SKM-1 (cell line): ENCODE data around the gene FILIP1.

ENCODE experiments used
- DNase-seq: peaks from one replicate; lab custom pipeline; 2025; ENCODE audit not compliant: unreplicated experiment; lab: John Stamatoyannopoulos, UW

The FILIP1 gene

DNA sequence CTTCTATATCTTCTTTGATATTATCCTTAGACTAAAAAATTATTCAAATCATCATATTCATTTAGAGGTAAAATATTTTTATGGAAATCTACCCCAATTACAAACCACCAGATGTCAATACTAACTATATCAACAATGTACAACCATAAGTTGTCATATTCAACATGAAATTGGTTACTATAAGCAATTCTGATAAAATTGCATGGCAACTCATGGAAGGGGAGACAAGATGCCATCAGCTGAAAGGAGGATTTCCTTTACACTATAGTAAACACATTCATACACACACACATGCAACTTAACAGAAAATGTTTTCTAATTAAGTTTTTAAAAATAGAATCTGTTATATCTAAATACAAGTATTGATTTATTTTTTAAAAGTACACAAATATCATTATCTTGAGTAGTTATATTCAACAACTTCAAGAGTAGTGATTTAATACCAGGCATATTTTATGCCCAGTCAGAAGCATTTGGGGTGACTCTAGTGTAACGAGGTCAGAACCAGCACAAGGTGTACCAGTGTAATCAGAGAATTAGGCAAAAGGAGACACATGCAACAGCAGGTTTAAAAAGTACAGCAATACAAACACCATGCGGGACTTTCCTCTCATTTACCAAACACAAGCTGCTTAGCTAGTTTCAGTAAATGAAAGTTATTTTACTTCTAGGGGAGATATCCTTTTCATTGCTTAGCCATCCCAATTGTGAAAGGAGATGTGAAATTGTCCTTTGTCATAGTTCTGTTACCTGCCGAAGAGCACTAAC, 1.0 kb downstream of the FILIP1 start:
- DNase-seq = no peak

DNA sequence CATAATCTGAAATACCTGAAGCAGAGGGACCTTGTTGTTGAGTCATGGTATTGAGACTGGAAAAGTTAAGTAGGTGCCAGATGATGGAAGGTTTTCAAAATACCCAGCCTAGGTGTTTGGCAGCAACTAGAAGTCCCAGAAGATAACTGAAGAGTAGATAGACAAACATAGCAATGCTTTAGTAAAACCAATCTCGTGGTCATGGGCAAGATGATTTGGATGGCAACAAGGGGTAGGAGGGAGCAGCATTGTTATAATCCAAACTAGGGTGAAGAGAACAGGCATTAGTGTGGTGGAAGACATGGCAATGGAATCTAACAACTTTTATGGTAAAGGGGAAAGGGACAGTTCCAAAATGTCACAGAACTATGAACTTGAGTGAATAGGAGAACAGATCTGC, 2.3 kb downstream of the FILIP1 start:
- DNase-seq = no peak

DNA sequence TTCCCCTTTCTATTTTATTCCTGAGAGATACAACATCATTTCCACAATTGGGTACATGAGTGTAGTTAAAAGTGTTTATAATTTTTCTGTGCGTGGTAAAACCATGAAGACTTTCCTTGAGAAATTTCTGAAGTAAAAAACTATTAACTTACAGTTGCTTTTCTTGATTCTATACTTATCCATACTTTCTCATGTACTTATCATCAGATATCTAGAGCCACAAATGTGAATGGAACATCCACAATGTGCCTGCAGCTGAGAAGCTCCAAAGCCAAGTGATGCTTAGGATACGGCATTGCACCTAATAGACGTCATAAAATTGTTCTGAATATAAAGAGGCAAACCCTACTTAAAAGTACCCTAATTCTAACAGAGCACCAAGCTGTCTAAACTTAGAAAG, 2.9 kb downstream of the FILIP1 start:
- no peak for DNase-seq

DNA sequence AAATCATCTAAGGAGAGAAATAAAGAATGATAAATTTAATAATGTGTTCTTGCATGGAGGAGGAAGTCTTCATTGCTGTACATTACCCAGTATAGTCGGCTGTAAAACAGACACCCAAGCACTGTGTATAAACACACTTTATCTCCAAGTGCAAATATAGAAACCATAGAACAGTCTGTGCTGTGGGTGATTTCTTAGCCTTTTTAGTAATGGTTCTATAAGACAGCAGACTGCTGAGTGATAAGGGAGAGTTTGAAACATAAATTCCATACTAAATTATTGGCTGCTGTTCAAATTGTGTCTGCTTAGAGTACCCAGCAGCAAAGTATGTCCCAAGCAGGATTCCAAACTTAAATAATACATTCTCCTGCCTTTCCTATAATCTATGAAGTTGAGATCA, 4.6 kb downstream of the FILIP1 start:
- DNase-seq = no peak

DNA sequence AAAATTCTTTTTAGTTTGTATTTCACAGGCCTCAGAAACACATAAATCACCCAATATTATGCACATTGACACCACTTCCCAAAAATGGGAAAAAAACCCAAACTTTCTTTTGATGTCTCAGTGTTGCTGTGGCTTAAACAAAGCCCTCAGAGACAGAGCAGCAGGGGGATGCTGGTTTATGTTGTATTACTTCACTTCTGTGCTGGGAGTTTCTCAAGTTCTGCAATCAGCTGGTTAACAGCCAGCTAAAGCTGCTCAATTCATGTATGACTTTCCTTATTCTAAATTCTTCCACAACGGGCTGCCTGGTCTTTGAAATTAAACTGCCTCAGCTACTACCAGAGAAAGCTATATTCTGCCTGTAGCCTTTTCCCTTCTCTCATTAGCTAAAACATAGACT, 5.6 kb downstream of the FILIP1 start:
- no peak for DNase-seq

DNA sequence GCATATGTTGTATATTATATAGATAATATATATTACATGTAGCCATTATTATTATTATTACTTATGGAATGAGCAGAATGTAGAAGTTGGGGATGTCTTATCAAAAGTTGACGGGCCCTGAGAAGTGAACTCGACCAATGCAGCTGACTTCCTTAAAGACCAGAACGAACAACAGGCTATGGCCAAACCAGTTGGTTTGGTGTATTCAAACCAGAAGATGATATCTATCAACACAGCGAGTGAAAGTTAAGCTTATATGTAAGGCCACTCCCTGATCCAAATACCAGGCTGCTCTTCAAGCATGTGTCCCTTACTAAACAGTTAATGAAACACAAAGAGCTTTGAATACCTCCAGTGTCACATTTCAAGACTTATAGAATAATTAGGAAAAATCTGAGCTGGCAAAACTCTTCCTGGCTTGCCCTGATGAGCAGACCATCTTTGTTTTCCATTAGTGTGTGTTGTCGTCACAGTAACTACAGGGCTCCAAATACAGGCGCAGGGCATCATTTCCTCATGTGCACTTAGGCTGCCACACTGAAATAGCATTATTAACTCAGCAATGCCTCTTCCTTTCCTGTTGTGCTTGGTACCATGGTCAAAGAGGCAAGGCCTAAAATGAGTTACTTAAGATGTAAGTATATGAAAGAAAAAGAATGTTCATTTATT, 6.6 kb downstream of the FILIP1 start:
- DNase-seq = no peak

DNA sequence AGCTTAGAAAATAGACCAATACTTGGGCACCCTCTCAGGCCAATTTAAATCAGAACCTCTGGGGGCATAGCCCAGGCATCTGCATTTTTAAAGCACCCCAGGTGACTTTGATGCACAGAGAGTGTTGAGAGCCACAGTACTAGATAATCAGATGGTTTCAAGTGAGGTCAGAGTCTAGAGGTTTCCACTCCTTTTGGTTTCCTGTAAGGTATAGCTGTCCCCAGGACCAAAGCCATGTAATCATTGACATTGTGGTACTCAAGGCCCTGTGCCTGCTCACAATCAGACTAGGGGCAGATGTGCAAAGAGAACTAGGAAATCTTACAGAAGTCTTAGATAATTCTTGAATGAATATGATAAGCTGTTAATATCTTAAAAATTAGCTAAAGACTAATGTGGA, 9.1 kb downstream of the FILIP1 start:
- no peak for DNase-seq

DNA sequence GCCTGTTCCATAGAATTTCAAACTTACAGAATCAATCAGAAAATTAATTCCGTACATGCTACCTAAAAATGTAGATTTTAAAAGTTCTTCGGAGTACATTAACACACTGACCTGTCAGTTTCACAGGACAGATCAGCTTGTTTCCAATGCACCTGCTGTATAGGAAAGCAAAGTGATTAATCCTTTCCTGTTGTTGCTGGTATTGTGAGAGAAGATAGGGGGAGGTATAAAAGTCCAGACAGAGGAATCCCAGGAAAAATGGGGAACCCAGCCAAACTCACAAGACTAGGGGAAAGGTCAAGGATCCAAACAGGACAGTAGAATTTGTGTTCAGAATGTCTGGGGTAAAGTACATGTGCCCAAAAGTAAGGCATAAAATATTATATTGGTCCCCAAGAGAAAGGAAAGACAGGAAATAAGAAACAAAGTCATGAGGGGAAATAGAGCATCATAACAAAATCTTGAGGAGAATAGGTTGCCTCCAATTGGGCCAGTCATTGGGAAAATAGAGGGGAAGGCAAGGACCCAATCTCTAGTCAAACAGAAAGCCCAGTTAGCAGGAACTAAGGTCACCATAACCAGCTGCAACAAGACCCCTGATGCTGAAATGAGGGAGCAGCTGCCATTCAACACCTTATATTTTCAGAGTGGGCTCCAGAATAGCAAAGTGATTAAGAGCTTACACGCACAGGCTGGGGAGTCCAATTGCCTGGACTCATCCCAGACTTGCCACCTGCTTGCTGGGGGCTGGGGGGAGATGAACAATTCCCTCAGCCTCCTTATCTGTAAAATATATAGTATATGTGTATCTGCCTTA, 10.3 kb downstream of the FILIP1 start:
- DNase-seq = no peak

DNA sequence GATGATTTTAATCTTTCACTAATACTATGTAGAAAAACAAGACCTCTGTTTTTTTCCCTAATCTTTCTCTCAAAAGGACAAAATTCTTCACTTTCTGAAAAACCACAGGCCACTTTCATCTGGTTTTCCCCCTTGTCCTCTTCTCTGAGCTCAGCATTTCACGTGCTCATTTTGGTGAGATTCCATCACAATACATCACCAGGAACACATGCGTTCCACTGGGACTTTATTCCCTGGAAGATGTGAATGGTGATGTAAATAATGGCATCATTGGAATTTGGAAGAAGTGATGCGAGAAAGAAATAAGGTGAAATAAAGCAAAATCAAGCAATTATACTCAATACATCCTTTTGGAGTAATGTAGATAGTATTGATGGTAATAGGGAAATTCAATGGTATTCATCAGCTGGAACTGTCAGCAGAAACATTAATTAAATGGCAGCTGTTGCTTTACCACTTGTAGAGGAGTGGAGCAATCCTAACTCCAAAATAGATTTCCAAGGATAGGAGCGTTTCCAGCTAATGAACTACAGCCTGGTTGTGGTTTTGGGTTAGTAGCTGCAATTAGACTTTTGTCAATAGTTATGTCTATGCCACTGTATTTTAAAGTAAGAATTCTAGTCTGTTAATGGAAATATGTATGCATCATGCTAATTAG, 11.5 kb downstream of the FILIP1 start:
- DNase-seq = no peak

DNA sequence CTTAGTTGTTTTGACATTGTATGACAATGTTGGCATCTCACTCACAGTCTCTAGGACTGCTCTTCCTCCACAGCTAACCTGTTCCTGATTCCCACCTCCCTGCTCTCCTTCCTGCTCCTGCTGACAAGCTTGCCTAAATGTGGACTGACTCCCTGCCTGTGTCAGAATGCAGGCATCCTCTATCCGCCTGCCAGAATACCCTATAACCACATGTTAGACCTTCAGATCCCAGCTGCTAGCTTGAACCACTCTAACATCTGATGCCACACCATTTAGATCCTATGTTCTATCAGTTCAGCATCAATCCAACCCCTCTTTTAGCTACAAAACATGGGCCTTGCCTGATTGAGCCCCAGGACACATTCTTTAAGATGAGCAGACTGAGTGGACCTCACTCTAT, 12.2 kb downstream of the FILIP1 start:
- no peak for DNase-seq

DNA sequence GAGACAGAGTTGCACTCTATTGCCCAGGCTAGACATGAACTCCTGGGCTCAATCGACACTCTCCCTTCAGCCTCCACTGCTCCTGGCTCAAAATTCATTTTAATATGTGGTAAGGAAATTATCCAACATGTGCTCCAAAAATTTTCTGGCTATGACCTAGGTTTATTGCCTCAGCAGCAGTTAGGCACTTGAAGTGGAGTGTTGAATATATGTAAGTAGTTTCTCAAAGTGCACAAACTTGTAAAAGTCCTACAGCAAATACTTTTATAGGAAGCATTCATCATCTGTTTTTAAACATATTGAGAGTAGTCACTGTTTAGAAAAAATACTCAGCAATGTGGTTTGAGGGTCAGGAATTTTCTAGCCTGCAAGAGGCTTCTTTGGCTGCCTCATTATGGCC, 13.2 kb downstream of the FILIP1 start:
- DNase-seq = no peak

DNA sequence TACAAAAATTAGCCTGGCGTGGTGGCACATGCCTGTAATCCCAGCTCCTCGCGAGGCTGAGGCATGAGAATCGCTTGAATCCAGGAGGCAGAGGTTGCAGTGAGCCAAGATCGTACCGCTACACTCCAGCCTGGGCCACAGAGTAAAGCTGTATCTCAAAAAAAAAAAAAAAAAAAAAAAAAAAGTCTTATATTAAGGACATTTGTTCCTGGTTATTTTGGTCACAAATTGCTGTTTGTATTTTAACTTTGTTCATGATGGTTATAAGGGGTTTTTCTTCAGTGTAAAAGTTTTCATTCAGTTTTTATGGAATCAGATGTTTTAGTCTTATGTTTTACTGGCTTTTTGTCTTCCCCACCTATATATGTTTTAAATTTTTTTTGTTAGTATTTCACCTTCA, 13.9 kb downstream of the FILIP1 start:
- DNase-seq = no peak

DNA sequence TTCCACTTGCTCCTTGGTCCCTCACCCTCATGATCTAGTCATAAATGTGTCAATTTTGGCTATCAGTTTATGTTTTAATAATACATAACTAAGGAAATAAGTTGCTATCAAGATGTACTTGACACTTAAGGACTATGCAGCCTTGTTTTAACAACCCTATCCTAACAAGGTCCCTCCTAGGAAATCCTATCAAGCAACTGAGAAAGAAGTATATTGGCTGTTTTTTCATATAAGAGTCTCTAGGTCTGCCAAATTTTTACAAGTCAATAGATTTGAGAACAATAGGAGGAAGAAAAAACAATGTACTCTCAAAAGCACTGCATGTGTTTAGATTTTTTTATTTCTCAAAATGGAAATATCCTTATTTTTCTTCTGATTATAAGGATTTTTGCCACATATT, 14.7 kb downstream of the FILIP1 start:
- no peak for DNase-seq

DNA sequence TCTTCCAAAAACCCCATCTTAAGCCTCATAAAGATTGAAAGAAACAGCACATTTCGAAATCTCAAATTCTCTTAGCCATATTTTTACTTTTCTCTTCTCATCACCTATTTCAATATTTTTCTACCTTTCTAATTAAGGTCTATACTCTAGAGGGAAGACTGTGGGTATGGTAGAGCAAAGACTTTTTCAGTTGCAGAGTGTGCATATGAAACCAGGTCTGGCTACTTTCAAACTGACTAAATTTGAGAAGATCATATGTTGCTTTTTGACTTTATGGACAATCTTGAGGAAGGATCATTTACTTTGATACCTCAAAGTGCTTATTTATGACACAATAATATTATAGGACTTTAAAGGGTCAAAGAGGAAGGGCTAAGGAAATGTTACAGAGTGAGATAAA, 20.7 kb downstream of the FILIP1 start:
- no peak for DNase-seq

DNA sequence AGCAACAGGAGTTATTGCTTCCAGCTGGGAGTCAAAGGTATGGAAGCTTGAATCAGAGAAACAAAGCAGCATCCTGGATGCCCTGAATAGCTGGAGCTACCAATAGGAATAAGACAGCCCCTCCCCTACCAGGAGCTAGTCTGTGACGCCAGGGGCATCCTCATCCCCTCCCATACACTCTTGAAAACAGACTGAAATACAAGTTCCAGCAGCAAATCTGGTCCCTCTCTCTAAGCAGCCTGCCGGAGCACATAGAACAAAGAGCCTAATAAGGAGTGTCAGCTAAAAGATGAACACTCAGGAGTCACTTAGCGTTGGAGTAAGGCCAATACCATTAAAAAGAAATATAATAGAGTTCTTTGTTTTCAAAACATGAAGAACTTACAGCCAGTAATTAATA, 25.6 kb downstream of the FILIP1 start:
- no peak for DNase-seq

DNA sequence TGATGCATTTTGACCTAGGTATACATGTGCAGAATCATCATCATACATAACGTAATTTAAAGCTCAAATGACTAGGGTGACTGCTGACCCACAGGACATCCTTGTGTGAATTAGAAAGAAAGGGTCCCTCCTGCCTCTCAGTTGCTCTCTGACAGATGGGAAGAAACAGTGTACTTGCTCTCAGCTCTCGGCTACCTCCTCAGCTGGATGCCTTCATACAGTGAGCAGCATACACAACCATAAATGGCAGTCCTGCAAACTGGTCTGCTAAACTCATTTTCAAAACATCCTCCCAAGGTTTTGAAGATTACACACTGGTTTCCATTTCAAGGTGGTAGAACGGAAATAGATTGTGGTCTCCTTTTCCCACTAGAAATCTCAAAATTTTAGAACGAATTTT, 26.3 kb downstream of the FILIP1 start:
- no peak for DNase-seq

DNA sequence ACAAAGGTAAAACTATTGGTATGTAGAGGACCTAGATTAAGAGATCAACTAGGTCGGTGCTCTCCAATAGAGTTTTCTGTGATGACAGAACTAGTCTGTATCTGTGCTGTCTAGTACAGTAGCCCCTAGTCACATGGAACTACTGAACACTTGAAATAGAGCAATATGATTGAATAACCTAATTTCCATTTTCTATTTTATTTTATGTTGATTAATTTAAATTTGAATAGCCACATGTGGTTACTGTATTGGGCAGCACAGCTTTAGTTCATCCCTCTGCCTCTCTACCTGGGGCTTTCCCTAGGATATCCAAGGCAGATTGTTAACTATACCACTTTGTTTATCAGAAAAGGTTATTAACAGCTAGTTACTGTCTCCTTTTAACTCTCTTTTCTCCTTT, 27.0 kb downstream of the FILIP1 start:
- no peak for DNase-seq

DNA sequence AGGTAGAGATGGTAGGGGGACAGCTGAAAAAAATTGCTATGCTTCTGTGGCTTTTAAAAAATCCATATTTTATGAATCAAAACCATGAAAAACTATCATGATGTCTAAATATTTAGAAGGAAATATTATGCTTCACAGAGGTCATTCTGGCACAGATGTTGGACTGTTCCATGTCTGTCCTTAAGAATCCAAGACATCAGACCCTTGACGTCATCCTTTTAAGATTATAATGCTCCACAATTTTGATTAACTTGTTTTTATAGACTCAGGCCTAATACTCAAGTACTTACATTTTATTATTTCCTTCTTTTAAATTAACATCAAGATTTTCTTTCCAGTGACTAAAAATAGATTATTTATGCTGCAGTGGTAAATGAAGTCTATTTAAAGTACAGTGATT, 29.7 kb downstream of the FILIP1 start:
- no peak for DNase-seq

DNA sequence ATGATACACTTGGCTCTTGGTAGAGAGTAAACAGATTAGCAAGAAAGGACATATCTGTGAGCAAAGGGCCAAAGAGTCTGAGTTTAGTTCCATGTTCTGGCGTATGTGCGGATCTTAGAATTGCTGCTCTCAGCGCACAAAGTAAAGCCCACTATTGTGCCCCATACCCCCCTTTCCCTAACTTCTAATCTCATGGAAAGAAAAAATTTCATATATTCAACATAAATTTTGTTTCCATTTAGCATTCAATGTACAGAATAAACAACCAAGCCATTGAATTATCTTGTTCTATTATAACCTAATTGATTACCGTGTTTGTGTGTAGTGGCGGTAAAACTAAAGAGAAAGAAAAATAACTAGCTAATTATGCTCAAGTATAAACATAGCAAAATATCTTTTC, 30.5 kb downstream of the FILIP1 start:
- no peak for DNase-seq

DNA sequence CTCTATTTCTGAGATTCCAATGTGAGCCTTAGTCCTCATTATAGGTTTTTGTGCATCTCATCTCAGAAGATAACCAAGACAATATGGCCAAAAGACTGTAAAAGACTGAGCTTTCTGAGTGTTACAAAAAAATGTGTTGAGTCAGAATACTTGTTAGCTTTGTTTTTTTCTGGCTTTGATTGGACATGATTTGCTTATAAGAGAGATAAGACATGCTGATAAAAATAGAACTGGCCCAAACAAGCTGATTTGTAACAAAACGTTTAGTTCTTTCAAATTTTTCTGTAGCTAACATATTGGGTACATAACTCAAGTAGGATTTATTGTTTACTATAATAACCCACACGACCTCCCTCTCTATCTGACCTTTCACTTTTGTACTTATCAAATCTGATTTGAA, 32.9 kb downstream of the FILIP1 start:
- no peak for DNase-seq

DNA sequence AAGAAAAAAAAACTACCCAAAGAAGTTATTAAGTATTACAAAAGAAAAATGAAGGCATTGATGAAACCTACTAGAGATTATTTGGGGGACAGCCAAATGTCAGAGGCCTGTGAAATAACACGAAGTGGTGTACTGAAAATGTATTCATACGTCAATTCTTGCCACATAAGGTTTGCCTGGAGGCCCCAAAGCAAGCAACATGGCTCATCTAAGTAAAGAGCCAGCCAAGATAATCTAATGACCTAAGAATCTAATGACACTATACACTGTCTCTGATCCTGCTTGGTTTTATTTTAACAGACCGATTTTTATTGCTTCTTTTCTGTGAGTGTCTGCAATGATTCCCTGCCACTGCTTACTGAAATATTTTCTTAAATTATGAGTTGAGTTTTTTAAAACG, 34.7 kb downstream of the FILIP1 start:
- DNase-seq = no peak

DNA sequence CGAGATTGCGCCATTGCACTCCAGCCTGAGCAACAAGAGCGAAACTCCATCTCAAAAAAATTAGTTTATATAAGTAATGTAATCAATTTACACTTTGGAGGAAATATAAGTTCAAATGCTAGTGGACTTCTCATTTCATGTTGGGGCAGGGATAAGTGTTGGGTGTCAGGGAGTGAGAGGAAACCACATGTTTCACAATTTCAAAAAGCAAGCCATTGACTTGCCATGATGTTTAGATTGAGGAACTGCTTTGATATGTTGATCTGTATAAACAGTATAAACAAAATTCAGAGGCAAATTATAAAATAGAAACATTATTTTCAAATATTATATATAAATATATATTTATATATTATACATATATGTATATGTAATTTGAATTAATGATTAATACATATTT, 42.7 kb downstream of the FILIP1 start:
- DNase-seq = peak; percentile 70
